Endothelial cell of umbilical vein (primary cell): ENCODE measurements around the gene PPP1R7. TPM values are rescaled to one million over a fixed set of nuclear protein-coding genes. Genes with fewer than 3 reads are reported as not detected.

Source experiments
- BruUV-seq: library from RNA; stranded (reverse); fragments of 400-500 nt; replicated peaks from 2 replicates; lab custom pipeline; 2021; lab: Mats Ljungman, UMichigan
- CTCF ChIA-PET: fragments of 300-600, 350-600 bp; sonication (Branson Sonifier 250); formaldehyde crosslinking; loops from one replicate; lab custom pipeline; 2021; ENCODE audit warnings: antibody characterized with exemption, inconsistent platforms; lab: Charles Lee
- POLR2A ChIA-PET: fragments of 300-600, 350-600 bp; sonication (Branson Sonifier 250); formaldehyde crosslinking; loops from one replicate; lab custom pipeline; 2021; ENCODE audit warnings: antibody characterized with exemption, inconsistent platforms; lab: Charles Lee
- DNase-seq: peaks from one replicate; pipeline ENCODE4 v3.0.0-alpha.2; 2011; ENCODE audit warnings: low read depth, low spot score
- FAIRE-seq: peaks from 2 replicates; lab custom pipeline; 2011; peaks lifted over from hg19 to GRCh38; lab: Jason Lieb, UNC
- H2AFZ ChIP-seq: 2 replicates; pipeline ENCODE4 v1.6.0; 2012; ENCODE audit warnings: low read depth, low read length, control low read depth, inconsistent platforms
- H3K27ac ChIP-seq: 2 replicates; pipeline ENCODE4 v1.5.1; 2011; ENCODE audit warnings: low read depth, mild to moderate bottlenecking, control low read depth, low read length, moderate library complexity; ENCODE audit not compliant: insufficient read depth
- H3K27me3 ChIP-seq, 2 experiments: 2 replicates each; pipeline versions ENCODE4 v1.6.0 to v1.6.1; 2011; ENCODE audit warnings: low read length in 2 of 2, mixed read lengths in 1 of 2; ENCODE audit not compliant: control insufficient read depth in 2 of 2, insufficient read depth in 2 of 2
- H3K36me3 ChIP-seq, 2 experiments: 2 replicates in 1 of 2; 3 replicates in 1 of 2; pipeline ENCODE4 v1.5.1; 2011; ENCODE audit warnings: low read length in 2 of 2, mild to moderate bottlenecking in 1 of 2, moderate library complexity in 1 of 2; ENCODE audit not compliant: control insufficient read depth in 2 of 2, insufficient read depth in 2 of 2; ENCODE audit errors: extremely low read depth in 1 of 2
- H3K4me1 ChIP-seq: 3 replicates; pipeline ENCODE4 v1.5.1; 2011; ENCODE audit warnings: mild to moderate bottlenecking, low read length; ENCODE audit not compliant: control insufficient read depth, insufficient read depth; ENCODE audit errors: extremely low read depth
- H3K4me2 ChIP-seq: 2 replicates; pipeline ENCODE4 v1.6.1; 2011; ENCODE audit warnings: low read length, control low read depth, mixed read lengths; ENCODE audit not compliant: insufficient read depth
- H3K4me3 ChIP-seq, 3 experiments: fragments of 200-600 bp in 1 of 3; sonication (generic), shearing (Covaris generic) in 1 of 3; replicated peaks in 1 of 3; 2 replicates each; pipeline ENCODE4 v1.5.1; 2011 to 2016; ENCODE audit warnings: control low read depth in 3 of 3, low read length in 3 of 3, mild to moderate bottlenecking in 2 of 3, inconsistent platforms in 1 of 3, low read depth in 1 of 3, moderate library complexity in 1 of 3; ENCODE audit not compliant: insufficient read depth in 1 of 3
- H3K79me2 ChIP-seq: 2 replicates; pipeline ENCODE4 v1.6.0; 2012; ENCODE audit warnings: low read length, inconsistent platforms; ENCODE audit not compliant: control insufficient read depth, insufficient read depth
- H3K9ac ChIP-seq: replicated peaks from 2 replicates; pipeline ENCODE3; 2011; ENCODE audit warnings: low read length, control low read depth; ENCODE audit not compliant: insufficient read depth; ENCODE audit errors: extremely low read depth
- H3K9me1 ChIP-seq: replicated peaks from 3 replicates; pipeline ENCODE4 v1.6.0; 2011; ENCODE audit warnings: mild to moderate bottlenecking, low read length; ENCODE audit not compliant: control insufficient read depth, insufficient read depth; ENCODE audit errors: extremely low read depth
- H3K9me3 ChIP-seq: replicated peaks from 2 replicates; pipeline ENCODE4 v1.5.1; 2012; ENCODE audit warnings: low read length, inconsistent platforms; ENCODE audit not compliant: control insufficient read depth, insufficient read depth
- H4K20me1 ChIP-seq: replicated peaks from 2 replicates; pipeline ENCODE3; 2011; ENCODE audit warnings: mild to moderate bottlenecking, low read length; ENCODE audit not compliant: control insufficient read depth, insufficient read depth; ENCODE audit errors: extremely low read depth
- CTCF ChIP-seq, 2 donors: IDR thresholded peaks; 1 replicate in 1 of 2; 2 replicates in 1 of 2; pipeline ENCODE4 v1.5.1; 2011; ENCODE audit warnings: low read length in 2 of 2, mild to moderate bottlenecking in 2 of 2, moderate library complexity in 2 of 2, control low read depth in 1 of 2, inconsistent platforms in 1 of 2, low read depth in 1 of 2; ENCODE audit not compliant: insufficient read depth in 1 of 2; ENCODE audit errors: extremely low read depth in 1 of 2
- MYC ChIP-seq: IDR thresholded peaks from one replicate; pipeline ENCODE4 v1.6.1; 2011; ENCODE audit warnings: mild to moderate bottlenecking, low read depth, low read length
- POLR2A ChIP-seq: IDR thresholded peaks from 2 replicates; pipeline ENCODE4 v1.6.1; 2012; ENCODE audit warnings: low read depth, mild to moderate bottlenecking, control low read depth, low read length
- dilution Hi-C: fragments of 300-500 bp; cut with MboI; formaldehyde crosslinking; loops from one replicate; pipeline ENCODE4 v1.15.0; 2019; ENCODE audit warnings: low sequenced_read_pairs; ENCODE audit not compliant: extremely low pct_ligation_motif_present
- intact Hi-C: fragments of 100-400 bp; cut with micrococcal nuclease; formaldehyde crosslinking; loops from one replicate; pipeline ENCODE4 v1.10.0; 2022
- polyA plus RNA-seq, 4 experiments: library from polyadenylated mRNA; depleted of rRNA in 3 of 4; stranded (reverse) in 3 of 4; unstranded in 1 of 4; fragments of >200 nt; gene quantifications; 2 replicates each; pipeline versions ENCODE4 v1.2.1 to v1.2.3, GENCODE V29; 2011 to 2012; ENCODE audit warnings: missing spikeins in 1 of 4
- total RNA-seq: library from RNA; stranded (reverse); gene quantifications from 2 replicates; pipeline ENCODE4 v1.2.3, GENCODE V29; 2021
- TF ChIP-seq, protein P1 (sequence below): IDR thresholded peaks from 2 replicates; pipeline ENCODE4 v1.6.1; 2011; ENCODE audit not compliant: insufficient read depth, insufficient read length

The PPP1R7 gene
- total and polyA plus RNA-seq, 2 donors (not counting 3 experiments of a cell fraction or from before 2014, with no cell fraction given) = 30.3 to 60.8 TPM

DNA sequence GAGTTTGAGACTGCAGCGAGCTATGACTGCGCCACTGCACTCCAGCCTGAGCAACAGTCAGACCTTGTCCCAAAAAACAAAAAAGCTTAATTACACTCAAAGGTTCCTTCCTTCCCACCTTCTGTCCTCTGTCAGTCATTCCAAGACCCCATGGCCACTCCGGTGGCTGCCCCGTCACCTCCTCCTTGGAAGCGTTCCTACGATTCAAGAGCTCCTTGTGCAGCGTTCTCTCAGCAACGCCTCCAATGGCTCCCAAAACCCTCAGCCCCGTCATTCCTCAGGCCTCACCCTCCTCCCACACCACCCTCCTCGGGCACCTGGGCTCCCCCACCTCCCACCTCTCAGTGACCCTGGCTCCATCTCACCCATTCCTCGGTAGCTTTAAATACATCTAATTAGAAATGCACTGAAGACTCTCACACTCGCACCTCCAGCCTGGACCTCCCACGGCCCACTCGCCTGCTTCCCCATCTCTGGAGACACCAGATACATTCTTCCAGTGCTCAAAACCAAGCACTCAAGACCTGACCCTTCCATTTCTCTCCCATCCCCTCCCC, 9.0 kb upstream of the PPP1R7 start:
- Histone ChIP-seq H3K9me1 (no peaks in the 10 kb centered on the region), H3K36me3 (peaks cover 0 to 3% of the 10 kb centered on the region in 2 experiments), H3K27me3 (no peaks in the 10 kb centered on the region), H3K4me2 (no peak overlapping the region), H3K4me1 (no peaks in the 10 kb centered on the region), H3K9ac (no peak overlapping the region), H3K4me3 (no peak overlapping the region), H3K27ac (no peak overlapping the region), H2AFZ (no peak overlapping the region), H3K79me2 (no peaks in the 10 kb centered on the region), H3K9me3 (no peaks in the 10 kb centered on the region), H4K20me1 (no peaks in the 10 kb centered on the region)
- no peak for DNase-seq
- dilution Hi-C loops (no loop called here), intact Hi-C loops (loop anchor here (10.0 kb wide), 1 partner anchor 286 kb away; no protein-coding TSS in a partner anchor)
- ChIA-PET CTCF (no interaction called here), POLR2A (no interaction called here)
- TF ChIP-seq CTCF (IDR thresholded peaks at IDR 0.05; ENCODE audit: extremely low read depth in 1 of 2, insufficient read depth in 1 of 2, low read depth in 1 of 2, low read length in 2 of 2) = no peak
- FAIRE-seq = no peak
- no TSS peak for BruUV-seq

DNA sequence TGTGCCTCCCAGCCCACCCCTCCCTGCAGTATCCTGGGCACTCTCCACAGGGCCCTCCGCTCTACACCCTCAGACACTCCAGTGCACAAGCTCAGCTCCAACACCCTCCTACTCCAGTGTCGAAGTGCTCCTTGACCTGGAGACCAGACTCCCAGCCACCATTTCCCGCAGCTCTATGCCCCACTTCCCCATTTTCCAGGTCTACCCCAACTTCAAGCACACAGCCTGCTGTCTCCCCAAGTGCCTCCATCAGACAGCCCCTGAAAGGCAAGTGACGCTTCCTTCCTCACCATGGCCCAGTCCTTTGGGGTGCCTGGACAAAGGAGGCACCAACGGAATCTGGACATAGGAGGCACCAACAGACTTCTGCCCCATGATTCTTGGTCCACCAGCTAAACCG, 8.2 kb upstream of the PPP1R7 start:
- CTCF ChIA-PET = no interaction called here
- Histone ChIP-seq H3K9ac (no peak overlapping the region), H3K4me3 (no peak overlapping the region), H3K27me3 (no peaks in the 10 kb centered on the region), H3K27ac (no peak overlapping the region), H3K79me2 (no peaks in the 10 kb centered on the region), H4K20me1 (no peaks in the 10 kb centered on the region), H2AFZ (no peak overlapping the region), H3K9me1 (no peaks in the 10 kb centered on the region), H3K4me2 (no peak overlapping the region), H3K9me3 (no peaks in the 10 kb centered on the region), H3K4me1 (no peaks in the 10 kb centered on the region), H3K36me3 (no peaks in the 10 kb centered on the region)
- intact Hi-C loops (loop anchor here (10.0 kb wide), 1 partner anchor 287 kb away; no protein-coding TSS in a partner anchor), dilution Hi-C loops (no loop called here)
- TF ChIP-seq MYC = no peak
- TF ChIP-seq, protein P1, sequence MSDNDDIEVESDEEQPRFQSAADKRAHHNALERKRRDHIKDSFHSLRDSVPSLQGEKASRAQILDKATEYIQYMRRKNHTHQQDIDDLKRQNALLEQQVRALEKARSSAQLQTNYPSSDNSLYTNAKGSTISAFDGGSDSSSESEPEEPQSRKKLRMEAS = no peak
- no peak for TF ChIP-seq POLR2A
- FAIRE-seq (no peak), DNase-seq (no peak)
- no TSS peak for BruUV-seq
- POLR2A ChIA-PET = no interaction called here
